ENCODE data around the gene WNT2.

GRCh38 chr7:117270371-117270770, 52.5 kb downstream of the WNT2 start:
- no peak for TF ChIP-seq CTCF (conservative IDR thresholded peaks at IDR 0.05; ENCODE audit: low read depth, low read length)
- no peak for TF ChIP-seq EZH2phosphoT487 (IDR thresholded peaks at IDR 0.05; ENCODE audit: borderline replicate concordance, low read length)
- TF ChIP-seq EZH2 (IDR thresholded peaks at IDR 0.05; ENCODE audit: low read length, unreplicated experiment), result no peak
